Right atrium auricular region (tissue), 2 donors: Measurements from ENCODE around the gene CYP2B6. TPM values are rescaled to one million over a fixed set of nuclear protein-coding genes. Genes with fewer than 3 reads are reported as not detected.
"Not testable (repeated sequence)": the region's sequence is repeated elsewhere in the genome, so short reads cannot be mapped to it uniquely, and the experiment has no call there.

Experiments used
- DNase-seq: peaks from one replicate; pipeline ENCODE4 v3.0.0-alpha.2; 2019; ENCODE audit warnings: low spot score
- H3K27ac ChIP-seq, 2 donors: fragments of 200-600 bp; sonication (generic); 1 replicate in 1 of 2; 2 replicates in 1 of 2; pipeline ENCODE4 v1.5.1; 2016 to 2019
- H3K27me3 ChIP-seq, 2 donors: fragments of 200-600 bp; sonication (generic); one replicate each; pipeline versions ENCODE4 v1.5.1 to v1.6.0; 2017 to 2019
- H3K36me3 ChIP-seq: fragments of 200-600 bp; sonication (generic); one replicate; pipeline ENCODE4 v1.5.1; 2016
- H3K4me1 ChIP-seq, 2 donors: fragments of 200-600 bp; sonication (generic); one replicate each; pipeline versions ENCODE4 v1.5.1 to v1.6.0; 2017 to 2019
- H3K4me3 ChIP-seq, 2 donors: fragments of 200-600 bp; sonication (generic); 1 replicate in 1 of 2; 2 replicates in 1 of 2; pipeline ENCODE4 v1.5.1; 2017 to 2019; ENCODE audit warnings: mild to moderate bottlenecking in 1 of 2, moderate library complexity in 1 of 2
- H3K9me3 ChIP-seq, 2 donors: fragments of 200-600 bp; sonication (generic); one replicate each; pipeline ENCODE4 v1.5.1; 2019
- CTCF ChIP-seq, 2 donors: fragments of 200-600 bp; sonication (generic); IDR thresholded peaks; one replicate each; pipeline ENCODE4 v1.5.1; 2019; ENCODE audit warnings: antibody characterized with exemption in 2 of 2
- total RNA-seq, 2 donors: library from RNA; depleted of rRNA; stranded (reverse); fragments of >200 nt; gene quantifications; one replicate each; pipeline ENCODE4 v1.1.0, GENCODE V29; 2016

CYP2B6 gene
- total RNA-seq, 2 donors from 2014 or later, result not detected

GRCh38 chr19:40962460-40962961, 28.6 kb upstream of the CYP2B6 start:
- no peaks in the 10 kb centered on the region for H3K36me3 ChIP-seq
- no peaks in the 10 kb centered on the region for H3K9me3 ChIP-seq
- H3K4me1 ChIP-seq, result no peaks in the 10 kb centered on the region
- no peak for DNase-seq
- no peaks in the 10 kb centered on the region for H3K27me3 ChIP-seq
- H3K4me3 ChIP-seq, result no peak overlapping the region
- H3K27ac ChIP-seq, result no peak overlapping the region
- no peak for TF ChIP-seq CTCF (IDR thresholded peaks at IDR 0.05)

- not testable (repeated sequence) for H3K27me3 ChIP-seq, H3K36me3 ChIP-seq, H3K9me3 ChIP-seq, H3K4me3 ChIP-seq, H3K27ac ChIP-seq, DNase-seq, H3K4me1 ChIP-seq
These were observed 26.7 kb upstream of the CYP2B6 start for GRCh38 chr19:40964361-40964760.

GRCh38 chr19:40965351-40965750, 25.7 kb upstream of the CYP2B6 start:
- not testable (repeated sequence) for H3K4me1 ChIP-seq, H3K27me3 ChIP-seq, H3K4me3 ChIP-seq, DNase-seq, H3K27ac ChIP-seq, H3K36me3 ChIP-seq, H3K9me3 ChIP-seq

GRCh38 chr19:40966591-40966990, 24.5 kb upstream of the CYP2B6 start:
- DNase-seq, H3K9me3 ChIP-seq, H3K4me1 ChIP-seq, H3K27me3 ChIP-seq, H3K4me3 ChIP-seq, H3K27ac ChIP-seq, H3K36me3 ChIP-seq: not testable (repeated sequence)

GRCh38 chr19:40968065-40968464, 23.0 kb upstream of the CYP2B6 start:
- H3K4me1 ChIP-seq, DNase-seq, H3K36me3 ChIP-seq, H3K4me3 ChIP-seq, H3K27me3 ChIP-seq, H3K9me3 ChIP-seq, H3K27ac ChIP-seq: not testable (repeated sequence)

GRCh38 chr19:40969721-40970120, 21.4 kb upstream of the CYP2B6 start:
- H3K27me3 ChIP-seq, H3K4me3 ChIP-seq, DNase-seq, H3K9me3 ChIP-seq, H3K36me3 ChIP-seq, H3K27ac ChIP-seq, H3K4me1 ChIP-seq: not testable (repeated sequence)

- H3K4me1 ChIP-seq, H3K36me3 ChIP-seq, H3K27ac ChIP-seq, DNase-seq, H3K9me3 ChIP-seq, H3K4me3 ChIP-seq, H3K27me3 ChIP-seq: not testable (repeated sequence)
These were observed 20.4 kb upstream of the CYP2B6 start for GRCh38 chr19:40970396-40971345.

GRCh38 chr19:40974633-40975037, 16.4 kb upstream of the CYP2B6 start:
- Histone ChIP-seq H3K4me3 (no peak overlapping the region), H3K27ac (no peak overlapping the region), H3K36me3 (no peaks in the 10 kb centered on the region), H3K4me1 (no peaks in the 10 kb centered on the region), H3K27me3 (no peaks in the 10 kb centered on the region), H3K9me3 (no peaks in the 10 kb centered on the region)
- peak; percentile 36 to 87 for TF ChIP-seq CTCF (IDR thresholded peaks at IDR 0.05)
- DNase-seq, result peak; percentile 66

GRCh38 chr19:40976134-40976533, 14.9 kb upstream of the CYP2B6 start:
- no peak for TF ChIP-seq CTCF (IDR thresholded peaks at IDR 0.05)

More at GRCh38 chr19:40976134-40976533, 14.9 kb upstream of the CYP2B6 start:
- Histone ChIP-seq H3K27ac (no peak overlapping the region), H3K36me3 (no peaks in the 10 kb centered on the region), H3K4me3 (no peak overlapping the region), H3K9me3 (no peaks in the 10 kb centered on the region), H3K4me1 (no peaks in the 10 kb centered on the region), H3K27me3 (no peaks in the 10 kb centered on the region)
- no peak for DNase-seq
